BLaER1 treated with 17β-estradiol and CSF1 and Interleukin-3, amounts not matched to agents 10 nM and 100 nM (cell line): ENCODE data around the gene PRUNE1.

Experiments
- H3K27ac ChIP-seq, 11 experiments: shearing (Covaris generic); formaldehyde crosslinking; 2 replicates each; pipeline ENCODE4 v1.8.1; 2022
- H3K27me3 ChIP-seq, 11 experiments: shearing (Covaris generic); formaldehyde crosslinking; 2 replicates each; pipeline ENCODE4 v1.8.1; 2022
- H3K36me3 ChIP-seq, 11 experiments: shearing (Covaris generic); formaldehyde crosslinking; 2 replicates each; pipeline ENCODE4 v1.8.1; 2022
- H3K4me1 ChIP-seq, 10 experiments: shearing (Covaris generic); formaldehyde crosslinking; 2 replicates each; pipeline ENCODE4 v1.8.1; 2022
- H3K4me2 ChIP-seq, 11 experiments: shearing (Covaris generic); formaldehyde crosslinking; 2 replicates each; pipeline ENCODE4 v1.8.1; 2022
- H3K4me3 ChIP-seq, 10 experiments: shearing (Covaris generic); formaldehyde crosslinking; 2 replicates each; pipeline ENCODE4 v1.8.1; 2022
- H3K9ac ChIP-seq, 11 experiments: shearing (Covaris generic); formaldehyde crosslinking; 2 replicates each; pipeline ENCODE4 v1.8.1; 2022
- H3K9me3 ChIP-seq, 11 experiments: shearing (Covaris generic); formaldehyde crosslinking; replicated peaks in 1 of 11; 2 replicates each; pipeline ENCODE4 v1.8.1; 2022
- H4K20me1 ChIP-seq, 11 experiments: shearing (Covaris generic); formaldehyde crosslinking; 2 replicates each; pipeline ENCODE4 v1.8.1; 2022
- Cebpa-rat ChIP-seq, 11 experiments: shearing (Covaris generic); IDR thresholded peaks; 2 replicates each; pipeline ENCODE4 v1.8.1; 2022

The PRUNE1 gene

DNA sequence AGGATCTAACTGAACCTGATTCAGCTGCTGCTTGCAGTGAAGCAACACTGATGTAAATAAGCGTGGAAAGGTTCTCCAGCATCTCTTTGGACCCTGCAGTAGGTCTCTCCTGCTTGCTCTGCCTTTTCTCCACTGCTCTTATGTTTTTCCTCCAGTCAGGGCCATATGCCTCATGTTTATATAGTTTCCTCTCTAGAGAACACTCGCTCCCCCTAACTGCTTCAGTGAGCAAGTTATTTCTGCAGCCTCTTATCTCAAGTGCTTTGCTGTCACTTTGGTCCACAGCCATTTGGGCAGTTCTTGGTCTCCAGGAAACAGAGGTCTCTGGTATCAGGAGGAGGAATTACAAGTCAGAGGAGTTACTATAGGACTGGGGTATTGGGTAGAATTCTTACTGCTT is 5.3 kb downstream of the PRUNE1 start:
- H3K9ac ChIP-seq: peak overlapping the region in 2 of 11 experiments; percentile 5 to 20; a peak in 2 of 22 replicates
- H4K20me1 ChIP-seq: peaks cover 0 to 7% (median 0%) of the 10 kb centered on the region in 11 experiments; a peak in 2 of 22 replicates
- no peak for TF ChIP-seq Cebpa-rat (IDR thresholded peaks at IDR 0.05)
- H3K36me3 ChIP-seq: peaks cover 13 to 25% (median 17%) of the 10 kb centered on the region in 11 experiments
- H3K9me3 ChIP-seq: no peaks in the 10 kb centered on the region
- H3K27ac ChIP-seq: peak overlapping the region in 5 of 11 experiments; percentile 10 to 37 (median 15); a peak in 6 of 22 replicates
- no peaks in the 10 kb centered on the region for H3K27me3 ChIP-seq
- H3K4me3 ChIP-seq: no peak overlapping the region
- H3K4me1 ChIP-seq: peaks cover 55 to 68% (median 61%) of the 10 kb centered on the region in 10 experiments
- peak overlapping the region; percentile 32 to 70 (median 48); a peak in 21 of 22 replicates for H3K4me2 ChIP-seq

DNA sequence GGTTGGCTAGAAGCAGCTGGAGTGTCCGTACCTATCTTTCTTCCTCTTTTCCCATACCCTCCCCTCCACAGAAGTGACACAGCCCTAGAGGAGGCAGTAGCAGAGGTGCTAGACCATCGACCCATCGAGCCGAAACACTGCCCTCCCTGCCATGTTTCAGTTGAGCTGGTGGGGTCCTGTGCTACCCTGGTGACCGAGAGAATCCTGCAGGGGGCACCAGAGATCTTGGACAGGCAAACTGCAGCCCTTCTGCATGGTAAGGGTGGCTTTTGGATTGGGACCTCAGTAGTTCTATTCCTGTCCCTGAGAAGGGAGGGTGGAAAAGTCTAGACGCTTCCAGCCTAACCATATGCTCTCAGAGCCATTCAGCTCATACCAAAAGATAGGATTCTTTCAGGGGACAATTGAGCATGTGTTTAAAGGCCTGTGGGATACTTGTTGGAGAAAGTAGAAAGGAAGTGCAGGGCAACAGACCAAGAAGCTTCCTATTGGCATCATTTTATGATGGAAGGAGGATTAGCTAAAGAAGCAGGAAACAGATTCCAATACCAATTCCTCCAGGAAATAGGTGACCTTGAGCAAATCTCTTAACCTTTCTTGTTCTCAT is 16.4 kb downstream of the PRUNE1 start:
- Histone ChIP-seq H3K4me1 (peaks cover 0 to 7% (median 0%) of the 10 kb centered on the region in 10 experiments; a peak in 3 of 20 replicates), H3K9me3 (no peaks in the 10 kb centered on the region), H3K27ac (no peak overlapping the region), H3K4me2 (peak overlapping the region in 4 of 11 experiments; percentile 12 to 36 (median 24); a peak in 2 of 22 replicates), H3K4me3 (no peak overlapping the region), H4K20me1 (no peaks in the 10 kb centered on the region; a peak in 1 of 22 replicates), H3K36me3 (peaks cover 51 to 91% (median 70%) of the 10 kb centered on the region in 11 experiments), H3K9ac (no peak overlapping the region), H3K27me3 (no peaks in the 10 kb centered on the region)
- TF ChIP-seq Cebpa-rat (IDR thresholded peaks at IDR 0.05): no peak

DNA sequence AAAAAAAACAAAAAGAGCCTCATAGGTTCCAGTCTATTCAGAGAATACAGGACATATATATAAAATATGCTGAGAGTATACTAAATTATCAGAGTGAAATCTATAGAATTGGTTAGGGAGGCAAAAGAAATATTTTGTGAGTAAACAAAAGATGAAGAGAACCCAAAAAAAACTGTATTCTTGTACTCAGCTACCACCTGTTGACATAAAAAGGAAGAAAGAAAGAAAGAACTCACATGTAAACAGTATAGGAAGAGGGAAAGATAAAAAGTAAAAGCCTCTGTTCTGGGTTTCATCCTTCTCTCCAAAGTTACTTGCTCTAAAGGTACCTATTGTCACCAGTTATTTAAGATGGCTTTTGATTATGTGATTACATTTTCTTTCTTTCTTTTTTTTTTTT is 18.2 kb downstream of the PRUNE1 start:
- H4K20me1 ChIP-seq: no peaks in the 10 kb centered on the region; a peak in 1 of 22 replicates
- no peak overlapping the region for H3K4me3 ChIP-seq
- no peak for TF ChIP-seq Cebpa-rat (IDR thresholded peaks at IDR 0.05)
- no peak overlapping the region for H3K9ac ChIP-seq
- no peaks in the 10 kb centered on the region for H3K9me3 ChIP-seq
- no peaks in the 10 kb centered on the region for H3K27me3 ChIP-seq
- no peak overlapping the region for H3K4me2 ChIP-seq
- H3K27ac ChIP-seq: no peak overlapping the region
- peaks cover 63 to 96% (median 76%) of the 10 kb centered on the region in 11 experiments for H3K36me3 ChIP-seq
- peaks cover 0 to 7% (median 0%) of the 10 kb centered on the region in 10 experiments; a peak in 3 of 20 replicates for H3K4me1 ChIP-seq

DNA sequence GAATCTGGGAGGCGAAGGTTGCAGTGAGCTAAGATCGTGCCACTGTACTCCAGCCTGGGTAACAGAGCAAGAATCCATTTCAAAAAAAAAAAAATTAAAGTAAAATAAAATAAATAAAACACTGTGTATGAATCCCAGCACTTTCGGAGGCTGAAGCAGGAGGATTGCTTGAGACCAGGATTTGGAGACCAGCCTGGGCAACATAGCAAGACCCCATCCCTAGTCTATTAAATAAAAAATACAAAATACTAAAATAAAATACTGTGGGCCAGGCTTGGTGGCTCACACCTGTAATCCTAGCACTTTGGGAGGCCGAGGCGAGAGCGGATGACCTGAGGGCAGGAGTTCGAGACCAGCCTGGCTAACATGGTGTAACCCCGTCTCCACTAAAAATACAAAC is 23.9 kb downstream of the PRUNE1 start:
- peaks cover 70 to 97% (median 88%) of the 10 kb centered on the region in 11 experiments for H3K36me3 ChIP-seq
- H4K20me1 ChIP-seq: no peaks in the 10 kb centered on the region; a peak in 1 of 22 replicates
- peaks cover 0 to 9% (median 0%) of the 10 kb centered on the region in 10 experiments; a peak in 5 of 20 replicates for H3K4me1 ChIP-seq
- no peak overlapping the region for H3K4me2 ChIP-seq
- no peak overlapping the region for H3K9ac ChIP-seq
- no peak overlapping the region for H3K4me3 ChIP-seq
- H3K9me3 ChIP-seq: no peaks in the 10 kb centered on the region
- no peak for TF ChIP-seq Cebpa-rat (IDR thresholded peaks at IDR 0.05)
- H3K27me3 ChIP-seq: no peaks in the 10 kb centered on the region
- no peak overlapping the region for H3K27ac ChIP-seq

DNA sequence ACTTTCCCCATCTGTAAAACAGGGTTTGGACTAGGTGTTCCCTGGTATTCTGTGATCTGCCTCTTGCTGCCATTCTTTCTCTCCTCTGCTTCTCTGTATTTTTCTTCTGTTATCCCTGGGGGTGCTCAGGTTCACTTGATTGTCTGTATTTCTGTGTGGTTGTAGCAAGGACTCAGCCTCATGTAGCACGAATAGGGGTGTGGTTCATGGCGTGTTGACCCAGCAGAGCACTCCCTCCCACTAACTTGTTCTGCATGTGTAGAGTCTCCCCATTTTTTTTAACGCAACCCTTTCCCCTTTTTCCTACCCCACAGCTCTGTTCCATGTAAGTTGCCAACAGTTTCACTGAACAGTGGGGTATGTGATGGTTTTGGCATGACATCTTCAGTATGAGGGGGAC is 26.9 kb downstream of the PRUNE1 start:
- no peak overlapping the region for H3K9ac ChIP-seq
- no peak overlapping the region for H3K4me3 ChIP-seq
- peaks cover 0 to 9% (median 0%) of the 10 kb centered on the region in 10 experiments; a peak in 5 of 20 replicates for H3K4me1 ChIP-seq
- H3K27ac ChIP-seq: no peak overlapping the region
- TF ChIP-seq Cebpa-rat (IDR thresholded peaks at IDR 0.05): no peak
- H3K36me3 ChIP-seq: peaks cover 42 to 69% (median 58%) of the 10 kb centered on the region in 11 experiments
- no peaks in the 10 kb centered on the region for H4K20me1 ChIP-seq
- H3K9me3 ChIP-seq: no peaks in the 10 kb centered on the region
- H3K4me2 ChIP-seq: no peak overlapping the region
- no peaks in the 10 kb centered on the region for H3K27me3 ChIP-seq

DNA sequence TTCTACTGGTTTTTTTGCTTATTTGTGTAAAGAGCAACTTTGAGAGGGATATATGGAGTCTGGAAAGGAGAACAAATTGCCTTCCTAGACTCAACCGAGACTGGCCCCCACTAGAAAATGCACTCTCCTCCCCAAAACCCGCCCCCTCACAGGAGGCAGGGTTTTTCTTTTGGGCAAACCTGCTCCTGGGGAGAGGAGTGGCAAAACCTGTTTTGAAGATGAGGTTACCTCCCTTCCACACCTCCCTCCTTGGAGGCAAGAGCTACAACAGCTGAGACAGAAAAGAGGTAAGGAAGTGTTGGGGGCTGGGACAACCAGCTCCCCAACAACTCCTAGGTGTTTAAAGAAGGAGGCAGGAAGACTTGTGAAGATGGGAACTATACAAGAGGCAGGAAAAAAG is 28.1 kb downstream of the PRUNE1 start, which contains the start of gene BNIPL:
Gene BNIPL (plus strand): TSS at position 231 of the 400 bp plus-strand sequence. CDS start 140 bp downstream, at position 371.
- TF ChIP-seq Cebpa-rat (IDR thresholded peaks at IDR 0.05): no peak
- peaks cover 31 to 57% (median 46%) of the 10 kb centered on the region in 11 experiments for H3K36me3 ChIP-seq
- H3K4me1 ChIP-seq: peaks cover 0 to 9% (median 0%) of the 10 kb centered on the region in 10 experiments; a peak in 5 of 20 replicates
- no peaks in the 10 kb centered on the region for H4K20me1 ChIP-seq
- no peak within 1 kb of the TSS for H3K9ac ChIP-seq
- no peak within 1 kb of the TSS for H3K4me3 ChIP-seq
- no peaks in the 10 kb centered on the region for H3K27me3 ChIP-seq
- no peaks in the 10 kb centered on the region for H3K9me3 ChIP-seq
- H3K27ac ChIP-seq: no peak within 1 kb of the TSS
- H3K4me2 ChIP-seq: no peak within 1 kb of the TSS

DNA sequence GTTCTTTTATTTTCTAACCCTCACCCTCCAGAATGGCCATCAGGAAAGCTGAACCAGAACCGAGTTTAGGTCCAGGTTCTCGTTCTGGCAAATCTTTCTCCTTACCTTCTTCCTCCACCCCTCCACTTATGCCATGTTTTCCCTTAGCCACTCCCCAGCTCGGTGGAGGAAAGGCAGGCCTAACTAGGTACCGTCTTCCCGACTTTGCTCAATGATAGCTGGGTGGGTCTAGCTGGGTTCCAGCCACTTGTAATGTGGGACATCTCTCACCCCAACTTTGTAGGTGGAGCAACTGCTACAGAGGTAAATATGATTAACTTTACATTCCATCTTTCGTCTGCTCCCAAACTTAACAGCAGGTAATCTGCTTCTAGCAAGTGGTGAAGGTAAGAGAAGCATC is 28.8 kb downstream of the PRUNE1 start:
- Histone ChIP-seq H3K4me3 (no peak overlapping the region), H3K9ac (no peak overlapping the region), H4K20me1 (no peaks in the 10 kb centered on the region), H3K27me3 (no peaks in the 10 kb centered on the region), H3K9me3 (no peaks in the 10 kb centered on the region), H3K4me1 (peaks cover 0 to 9% (median 0%) of the 10 kb centered on the region in 10 experiments; a peak in 5 of 20 replicates), H3K27ac (no peak overlapping the region), H3K4me2 (no peak overlapping the region), H3K36me3 (peaks cover 24 to 50% (median 39%) of the 10 kb centered on the region in 11 experiments)
- no peak for TF ChIP-seq Cebpa-rat (IDR thresholded peaks at IDR 0.05)

DNA sequence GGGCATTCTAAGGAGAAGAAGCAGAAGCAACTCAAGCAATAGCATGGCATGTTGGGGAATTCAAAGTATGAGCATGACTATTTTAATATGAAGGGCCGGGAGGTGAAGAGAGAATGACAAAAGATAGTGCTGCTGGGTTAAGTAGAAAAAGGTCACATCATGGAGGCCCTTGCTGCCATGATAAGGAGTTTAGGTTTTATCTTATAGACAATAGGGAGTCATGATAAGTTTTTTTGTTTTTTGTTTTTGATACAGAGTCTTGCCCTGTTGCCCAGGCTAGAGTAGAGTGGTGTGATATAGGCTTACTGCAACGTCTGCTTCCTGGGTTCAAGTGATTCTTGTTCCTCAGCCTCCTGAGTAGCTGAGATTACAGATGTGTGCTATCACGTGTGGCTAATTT is 31.3 kb downstream of the PRUNE1 start:
- Histone ChIP-seq H4K20me1 (no peaks in the 10 kb centered on the region), H3K4me1 (no peaks in the 10 kb centered on the region), H3K9me3 (no peaks in the 10 kb centered on the region), H3K27me3 (no peaks in the 10 kb centered on the region), H3K27ac (no peak overlapping the region), H3K4me2 (no peak overlapping the region), H3K36me3 (peaks cover 10 to 32% (median 20%) of the 10 kb centered on the region in 11 experiments), H3K4me3 (no peak overlapping the region), H3K9ac (no peak overlapping the region)
- TF ChIP-seq Cebpa-rat (IDR thresholded peaks at IDR 0.05): no peak

DNA sequence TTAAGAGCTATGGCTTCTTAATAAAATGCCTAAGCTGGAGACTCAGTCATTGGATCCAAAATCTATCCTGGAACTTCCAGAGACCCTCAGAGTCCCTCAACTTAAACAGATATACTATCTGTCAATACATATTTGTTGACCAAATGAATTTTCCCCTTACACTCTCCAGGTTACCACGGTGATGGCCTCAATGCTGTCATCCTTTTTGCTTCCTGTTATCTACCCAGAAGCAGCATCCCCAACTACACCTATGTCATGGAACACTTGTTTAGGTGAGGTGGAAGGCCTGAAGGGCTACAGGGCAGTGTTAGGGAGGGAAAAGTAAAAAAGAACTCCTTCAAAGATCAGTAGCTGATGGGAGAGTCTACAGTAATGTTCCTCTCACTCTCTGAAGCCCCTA is 34.9 kb downstream of the PRUNE1 start:
- H3K9me3 ChIP-seq: peaks cover 0 to under 1% (median 0%) of the 10 kb centered on the region in 11 experiments; a peak in 1 of 22 replicates
- H4K20me1 ChIP-seq: peaks cover 0 to 17% (median 11%) of the 10 kb centered on the region in 11 experiments; a peak in 17 of 22 replicates
- TF ChIP-seq Cebpa-rat (IDR thresholded peaks at IDR 0.05): no peak
- H3K4me1 ChIP-seq: peaks cover 3 to 15% (median 6%) of the 10 kb centered on the region in 10 experiments; a peak in 19 of 20 replicates
- H3K4me2 ChIP-seq: no peak overlapping the region
- no peak overlapping the region for H3K9ac ChIP-seq
- H3K36me3 ChIP-seq: peaks cover 0 to 10% (median 0%) of the 10 kb centered on the region in 11 experiments; a peak in 2 of 22 replicates
- H3K27ac ChIP-seq: no peak overlapping the region
- H3K27me3 ChIP-seq: peaks cover 19 to 29% (median 27%) of the 10 kb centered on the region in 11 experiments
- H3K4me3 ChIP-seq: no peak overlapping the region
